ENCODE results near the gene MYH11.

MYH11 gene

GRCh38 chr16:15721018-15721417, 135.8 kb downstream of the MYH11 start:
- FAIRE-seq (no peak), DNase-seq (ENCODE audit: insufficient read length) (no peak)
- no peak for TF ChIP-seq POLR2AphosphoS5 (IDR thresholded peaks at IDR 0.05; ENCODE audit: low read depth, low read length)

GRCh38 chr16:15716694-15717447, 140.0 kb downstream of the MYH11 start:
- FAIRE-seq (no peak), DNase-seq (ENCODE audit: insufficient read length) (no peak)
- TF ChIP-seq POLR2AphosphoS5 (IDR thresholded peaks at IDR 0.05; ENCODE audit: low read depth, low read length), result no peak
- no peak for TF ChIP-seq POLR2A (IDR thresholded peaks at IDR 0.05; ENCODE audit: low read depth, low read length)
- no peak for TF ChIP-seq TAF1 (IDR thresholded peaks at IDR 0.05; ENCODE audit: borderline replicate concordance, low read depth, low read length)

GRCh38 chr16:15715221-15715620, 141.6 kb downstream of the MYH11 start:
- no peak for TF ChIP-seq POLR2AphosphoS5 (IDR thresholded peaks at IDR 0.05; ENCODE audit: low read depth, low read length)
- no peak for FAIRE-seq
- DNase-seq (ENCODE audit: insufficient read length), result no peak

- DNase-seq (ENCODE audit: insufficient read length) (no peak), FAIRE-seq (no peak)
- TF ChIP-seq TAF1 (IDR thresholded peaks at IDR 0.05; ENCODE audit: borderline replicate concordance, low read depth, low read length) (no peak), POLR2A (IDR thresholded peaks at IDR 0.05; ENCODE audit: low read depth, low read length) (no peak), POLR2AphosphoS5 (IDR thresholded peaks at IDR 0.05; ENCODE audit: low read depth, low read length) (no peak)
These were observed 142.2 kb downstream of the MYH11 start for GRCh38 chr16:15714393-15715172.

- TF ChIP-seq POLR2A (IDR thresholded peaks at IDR 0.05; ENCODE audit: low read depth, low read length) (no peak), POLR2AphosphoS5 (IDR thresholded peaks at IDR 0.05; ENCODE audit: low read depth, low read length) (no peak), TAF1 (IDR thresholded peaks at IDR 0.05; ENCODE audit: borderline replicate concordance, low read depth, low read length) (no peak)
- FAIRE-seq (no peak), DNase-seq (ENCODE audit: insufficient read length) (no peak)
These were observed 147.8 kb downstream of the MYH11 start for GRCh38 chr16:15708997-15709396.

GRCh38 chr16:15708096-15708495, 148.7 kb downstream of the MYH11 start:
- no peak for DNase-seq (ENCODE audit: insufficient read length)
- no peak for FAIRE-seq
- TF ChIP-seq POLR2A (IDR thresholded peaks at IDR 0.05; ENCODE audit: low read depth, low read length), result no peak; the same call in 1 of the 2 replicates

GRCh38 chr16:15707332-15707731, 149.5 kb downstream of the MYH11 start:
- TF ChIP-seq TAF1 (IDR thresholded peaks at IDR 0.05; ENCODE audit: borderline replicate concordance, low read depth, low read length), result no peak
- no peak for TF ChIP-seq POLR2AphosphoS5 (IDR thresholded peaks at IDR 0.05; ENCODE audit: low read depth, low read length)
- no peak for TF ChIP-seq POLR2A (IDR thresholded peaks at IDR 0.05; ENCODE audit: low read depth, low read length)
- DNase-seq (ENCODE audit: insufficient read length) (no peak), FAIRE-seq (no peak)

- no peak for FAIRE-seq
- TF ChIP-seq POLR2AphosphoS5 (IDR thresholded peaks at IDR 0.05; ENCODE audit: low read depth, low read length) (no peak), TAF1 (IDR thresholded peaks at IDR 0.05; ENCODE audit: borderline replicate concordance, low read depth, low read length) (no peak), POLR2A (IDR thresholded peaks at IDR 0.05; ENCODE audit: low read depth, low read length) (no peak)
- no peak for DNase-seq (ENCODE audit: insufficient read length)
These were observed 151.7 kb downstream of the MYH11 start for GRCh38 chr16:15705064-15705565.

GRCh38 chr16:15704545-15704987, 152.3 kb downstream of the MYH11 start:
- DNase-seq (ENCODE audit: insufficient read length) (peak; percentile 50), FAIRE-seq (peak; percentile 53)
- TF ChIP-seq TAF1 (IDR thresholded peaks at IDR 0.05; ENCODE audit: borderline replicate concordance, low read depth, low read length) (no peak), POLR2AphosphoS5 (IDR thresholded peaks at IDR 0.05; ENCODE audit: low read depth, low read length) (no peak), POLR2A (IDR thresholded peaks at IDR 0.05; ENCODE audit: low read depth, low read length) (no peak)

- DNase-seq (ENCODE audit: insufficient read length), result no peak
- TF ChIP-seq POLR2AphosphoS5 (IDR thresholded peaks at IDR 0.05; ENCODE audit: low read depth, low read length) (no peak), TAF1 (IDR thresholded peaks at IDR 0.05; ENCODE audit: borderline replicate concordance, low read depth, low read length) (no peak), POLR2A (IDR thresholded peaks at IDR 0.05; ENCODE audit: low read depth, low read length) (no peak)
- FAIRE-seq, result no peak
These were observed 153.6 kb downstream of the MYH11 start for GRCh38 chr16:15703029-15703736.

- DNase-seq (ENCODE audit: insufficient read length) (no peak), FAIRE-seq (no peak)
- TF ChIP-seq POLR2AphosphoS5 (IDR thresholded peaks at IDR 0.05; ENCODE audit: low read depth, low read length) (no peak), TAF1 (IDR thresholded peaks at IDR 0.05; ENCODE audit: borderline replicate concordance, low read depth, low read length) (no peak), POLR2A (IDR thresholded peaks at IDR 0.05; ENCODE audit: low read depth, low read length) (no peak)
These were observed 154.6 kb downstream of the MYH11 start for GRCh38 chr16:15701975-15702970.
